ENCODE results near the gene RNF130. TPM values are rescaled to one million over a fixed set of nuclear protein-coding genes. Genes with fewer than 3 reads are reported as not detected.

RNF130 gene
- total and polyA plus RNA-seq, 4 donors, result 75.9 to 123 (median 90.8) TPM

DNA sequence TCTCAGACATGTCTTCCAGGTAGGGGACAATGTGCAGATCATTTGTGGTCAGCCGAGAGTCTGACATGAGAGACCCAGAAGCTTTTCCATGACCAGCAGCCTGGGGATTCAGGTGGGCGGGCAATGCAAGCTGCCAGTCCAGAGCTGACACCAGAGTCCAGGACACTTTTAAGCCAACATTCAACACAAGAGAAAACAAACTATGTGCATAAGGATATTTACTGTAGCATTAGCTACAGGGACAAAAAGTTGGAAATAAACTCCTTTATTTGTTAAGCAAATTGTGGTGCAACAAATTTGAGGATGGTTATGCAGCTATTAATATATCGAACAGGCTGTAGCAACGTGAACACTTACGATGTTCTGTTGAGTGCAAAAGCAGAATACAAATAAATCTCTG is 9.9 kb upstream of the RNF130 start:
- Histone ChIP-seq H3K36me3 (ENCODE audit: control insufficient read depth in 4 of 4, insufficient read depth in 4 of 4, low read length in 4 of 4) (no peaks in the 10 kb centered on the region), H3K4me1 (ENCODE audit: control insufficient read depth in 5 of 5, insufficient read depth in 5 of 5, low read length in 5 of 5) (peaks cover 0 to 10% (median 3%) of the 10 kb centered on the region in 5 donors), H3K9ac (ENCODE audit: insufficient read depth in 1 of 2, low read length in 2 of 2) (no peak overlapping the region), H3K4me3 (no peak overlapping the region), H3K27ac (ENCODE audit: low read depth in 1 of 2, low read length in 1 of 2) (no peak overlapping the region), H3K27me3 (ENCODE audit: control insufficient read depth in 3 of 3, insufficient read depth in 3 of 3, low read length in 2 of 3) (no peaks in the 10 kb centered on the region), H3K9me3 (ENCODE audit: control insufficient read depth in 4 of 4, insufficient read depth in 3 of 4, low read length in 3 of 4) (peaks cover 0 to 3% (median 0%) of the 10 kb centered on the region in 4 donors)
- TF ChIP-seq, protein P1, sequence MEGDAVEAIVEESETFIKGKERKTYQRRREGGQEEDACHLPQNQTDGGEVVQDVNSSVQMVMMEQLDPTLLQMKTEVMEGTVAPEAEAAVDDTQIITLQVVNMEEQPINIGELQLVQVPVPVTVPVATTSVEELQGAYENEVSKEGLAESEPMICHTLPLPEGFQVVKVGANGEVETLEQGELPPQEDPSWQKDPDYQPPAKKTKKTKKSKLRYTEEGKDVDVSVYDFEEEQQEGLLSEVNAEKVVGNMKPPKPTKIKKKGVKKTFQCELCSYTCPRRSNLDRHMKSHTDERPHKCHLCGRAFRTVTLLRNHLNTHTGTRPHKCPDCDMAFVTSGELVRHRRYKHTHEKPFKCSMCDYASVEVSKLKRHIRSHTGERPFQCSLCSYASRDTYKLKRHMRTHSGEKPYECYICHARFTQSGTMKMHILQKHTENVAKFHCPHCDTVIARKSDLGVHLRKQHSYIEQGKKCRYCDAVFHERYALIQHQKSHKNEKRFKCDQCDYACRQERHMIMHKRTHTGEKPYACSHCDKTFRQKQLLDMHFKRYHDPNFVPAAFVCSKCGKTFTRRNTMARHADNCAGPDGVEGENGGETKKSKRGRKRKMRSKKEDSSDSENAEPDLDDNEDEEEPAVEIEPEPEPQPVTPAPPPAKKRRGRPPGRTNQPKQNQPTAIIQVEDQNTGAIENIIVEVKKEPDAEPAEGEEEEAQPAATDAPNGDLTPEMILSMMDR (IDR thresholded peaks at IDR 0.05; ENCODE audit: control extremely low read depth, extremely low read depth), result no peak
- DNase-seq (no peak), ATAC-seq (ENCODE audit: insufficient read depth, low FRiP score) (no peak)
- WGBS, 2 donors, result 79 to 93% methylated on average over 5 of the region's 5 CpGs

DNA sequence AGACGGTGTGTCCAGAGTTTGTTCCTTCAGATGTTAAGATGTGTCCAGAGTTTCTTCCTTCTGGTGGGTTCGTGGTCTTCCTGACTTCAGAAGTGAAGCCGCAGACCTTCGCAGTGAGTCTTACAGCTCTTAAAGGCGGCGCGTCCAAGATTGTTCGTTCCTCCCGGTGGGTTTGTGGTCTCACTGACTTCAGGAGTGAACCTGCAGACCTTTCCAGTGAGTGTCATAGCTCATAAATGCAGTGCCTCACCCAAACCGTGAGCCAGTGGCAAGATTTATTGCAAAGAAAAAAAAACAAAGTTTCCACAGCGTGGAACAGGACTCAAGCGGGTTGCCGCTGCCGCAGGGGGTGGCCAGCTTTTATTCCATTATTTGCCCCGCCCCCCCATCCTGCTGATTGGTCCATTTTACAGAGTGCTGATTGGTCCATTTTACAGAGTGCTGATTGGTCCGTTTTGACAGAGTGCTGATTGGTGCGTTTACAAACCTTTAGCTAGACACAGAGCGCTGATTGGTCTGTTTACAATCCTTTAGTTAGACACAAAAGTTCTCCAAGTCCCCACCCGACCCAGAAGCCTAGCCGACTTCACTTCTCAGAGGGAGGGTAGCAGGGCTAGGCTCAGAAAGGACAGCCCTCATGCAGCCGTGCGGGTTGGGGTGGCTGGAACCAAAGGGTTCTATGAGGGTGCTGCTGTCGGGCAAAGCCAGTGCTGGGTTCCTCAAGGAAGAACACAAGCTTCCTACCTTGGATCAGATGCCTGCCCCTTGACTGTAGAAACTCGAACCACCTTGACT is 9.1 kb upstream of the RNF130 start:
- H3K36me3 ChIP-seq (ENCODE audit: control insufficient read depth in 4 of 4, insufficient read depth in 4 of 4, low read length in 4 of 4), result no peaks in the 10 kb centered on the region
- no peak for DNase-seq
- no peak overlapping the region for H3K9ac ChIP-seq (ENCODE audit: insufficient read depth in 1 of 2, low read length in 2 of 2)
- 56 to 74% methylated on average over 24 of the region's 24 CpGs for WGBS, 2 donors
- H3K9me3 ChIP-seq (ENCODE audit: control insufficient read depth in 4 of 4, insufficient read depth in 3 of 4, low read length in 3 of 4), result peaks cover 0 to 3% (median 0%) of the 10 kb centered on the region in 4 donors
- no peak overlapping the region for H3K27ac ChIP-seq (ENCODE audit: low read depth in 1 of 2, low read length in 1 of 2)
- H3K4me3 ChIP-seq, result no peak overlapping the region
- TF ChIP-seq, protein P1 (IDR thresholded peaks at IDR 0.05; ENCODE audit: control extremely low read depth, extremely low read depth), result no peak
- no peak for ATAC-seq (ENCODE audit: insufficient read depth, low FRiP score)
- peaks cover 0 to 7% (median 3%) of the 10 kb centered on the region in 5 donors for H3K4me1 ChIP-seq (ENCODE audit: control insufficient read depth in 5 of 5, insufficient read depth in 5 of 5, low read length in 5 of 5)
- H3K27me3 ChIP-seq (ENCODE audit: control insufficient read depth in 3 of 3, insufficient read depth in 3 of 3, low read length in 2 of 3), result no peaks in the 10 kb centered on the region

DNA sequence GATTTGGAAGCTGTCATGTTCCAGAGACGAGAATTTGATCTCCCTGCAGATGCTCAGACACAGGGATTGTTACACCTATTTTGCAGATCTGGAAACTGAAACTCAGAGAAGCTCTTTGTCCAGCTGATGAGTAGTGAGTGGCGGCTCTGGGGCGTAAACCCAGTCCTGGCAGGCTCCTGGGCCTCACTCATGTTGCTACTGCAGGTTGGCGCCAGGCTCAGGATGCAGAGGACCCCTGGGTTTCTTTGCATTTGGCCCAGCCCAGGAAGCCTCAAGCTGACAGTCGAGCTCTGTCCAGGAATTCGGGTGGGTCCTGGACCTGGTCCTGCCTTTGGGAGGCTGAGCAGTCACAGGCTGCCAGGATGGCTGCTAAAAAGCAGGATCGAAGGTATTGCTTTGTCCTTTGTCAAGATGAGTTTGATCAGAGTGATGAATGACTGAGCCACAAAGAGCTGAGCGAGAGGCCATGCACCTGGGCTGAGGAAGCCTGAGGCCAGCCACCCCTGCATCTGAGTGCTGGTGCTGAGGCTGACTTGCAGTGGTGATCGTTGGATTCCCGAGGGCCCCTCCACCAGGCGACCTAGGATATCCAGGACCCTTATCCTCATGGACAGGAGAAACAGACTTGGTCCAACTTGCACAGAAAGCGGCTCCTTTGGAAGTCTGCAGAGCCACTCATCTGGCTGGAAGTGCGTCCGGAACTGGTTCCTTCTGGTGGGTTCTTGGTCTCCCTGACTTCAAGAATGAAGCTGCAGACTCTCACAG is 8.3 kb upstream of the RNF130 start:
- DNase-seq, result no peak

More for the DNA sequence above, 8.3 kb upstream of the RNF130 start:
- TF ChIP-seq, protein P1 (IDR thresholded peaks at IDR 0.05; ENCODE audit: control extremely low read depth, extremely low read depth), result no peak
- Histone ChIP-seq H3K4me3 (no peak overlapping the region), H3K9ac (ENCODE audit: insufficient read depth in 1 of 2, low read length in 2 of 2) (no peak overlapping the region), H3K4me1 (ENCODE audit: control insufficient read depth in 5 of 5, insufficient read depth in 5 of 5, low read length in 5 of 5) (peaks cover 0 to 6% (median 3%) of the 10 kb centered on the region in 5 donors), H3K27ac (ENCODE audit: low read depth in 1 of 2, low read length in 1 of 2) (no peak overlapping the region), H3K9me3 (ENCODE audit: control insufficient read depth in 4 of 4, insufficient read depth in 3 of 4, low read length in 3 of 4) (peaks cover 0 to 3% (median 0%) of the 10 kb centered on the region in 4 donors), H3K36me3 (ENCODE audit: control insufficient read depth in 4 of 4, insufficient read depth in 4 of 4, low read length in 4 of 4) (no peaks in the 10 kb centered on the region), H3K27me3 (ENCODE audit: control insufficient read depth in 3 of 3, insufficient read depth in 3 of 3, low read length in 2 of 3) (no peaks in the 10 kb centered on the region)
- ATAC-seq (ENCODE audit: insufficient read depth, low FRiP score), result no peak
- 48 to 78% methylated on average over 14 of the region's 14 CpGs for WGBS, 2 donors
